Colonic mucosa (tissue), 4 donors: Measurements from ENCODE around the gene PLCL2. TPM values are rescaled to one million over a fixed set of nuclear protein-coding genes. Genes with fewer than 3 reads are reported as not detected.
"Not testable (repeated sequence)": the region's sequence is repeated elsewhere in the genome, so short reads cannot be mapped to it uniquely, and the experiment has no call there.

Experiments used
- DNase-seq: peaks from one replicate; pipeline ENCODE4 v3.0.0-alpha.2; 2020
- H3K27ac ChIP-seq: fragments of 200-600 bp; one replicate; pipeline ENCODE4 v1.8.0; 2021
- H3K27me3 ChIP-seq: fragments of 200-600 bp; one replicate; pipeline ENCODE4 v1.8.0; 2021
- H3K36me3 ChIP-seq: fragments of 200-600 bp; one replicate; pipeline ENCODE4 v1.8.0; 2021
- H3K4me1 ChIP-seq: fragments of 200-600 bp; one replicate; pipeline ENCODE4 v1.8.0; 2021; ENCODE audit warnings: mild to moderate bottlenecking
- H3K4me3 ChIP-seq: fragments of 200-600 bp; one replicate; pipeline ENCODE4 v1.8.0; 2021
- H3K9ac ChIP-seq, 2 donors: one replicate each; pipeline ENCODE4 v1.7.0; 2013; ENCODE audit warnings: control low read depth in 2 of 2, low read depth in 2 of 2, low read length in 2 of 2
- H3K9me3 ChIP-seq: fragments of 200-600 bp; one replicate; pipeline ENCODE4 v1.8.0; 2021
- intact Hi-C: fragments of 100-400 bp; cut with DNase I; formaldehyde crosslinking; loops from one replicate; pipeline ENCODE4 v1.14.1; 2022
- total RNA-seq, 2 donors: library from RNA; stranded (reverse); fragmentation: NEBNext Ultra II Directional in 1 of 2; extraction: Animal tissue kit (Norgen Biotek cat#: 25700) in 1 of 2; gene quantifications; one replicate each; pipeline ENCODE4 v1.2.1, GENCODE V29; 2021
- TF ChIP-seq, protein P1 (sequence below): fragments of 200-600 bp; IDR thresholded peaks from one replicate; pipeline ENCODE4 v1.8.0; 2022; ENCODE audit warnings: antibody characterized with exemption, mild to moderate bottlenecking
- donor health status: healthy.
- donor health status: DM: no; HTN: no; CAD: no.
- donor health status: DM: no; HTN: no; CAD: no.

Gene PLCL2
- total RNA-seq, 2 donors from 2014 or later, result 12.3 to 15.0 TPM

DNA sequence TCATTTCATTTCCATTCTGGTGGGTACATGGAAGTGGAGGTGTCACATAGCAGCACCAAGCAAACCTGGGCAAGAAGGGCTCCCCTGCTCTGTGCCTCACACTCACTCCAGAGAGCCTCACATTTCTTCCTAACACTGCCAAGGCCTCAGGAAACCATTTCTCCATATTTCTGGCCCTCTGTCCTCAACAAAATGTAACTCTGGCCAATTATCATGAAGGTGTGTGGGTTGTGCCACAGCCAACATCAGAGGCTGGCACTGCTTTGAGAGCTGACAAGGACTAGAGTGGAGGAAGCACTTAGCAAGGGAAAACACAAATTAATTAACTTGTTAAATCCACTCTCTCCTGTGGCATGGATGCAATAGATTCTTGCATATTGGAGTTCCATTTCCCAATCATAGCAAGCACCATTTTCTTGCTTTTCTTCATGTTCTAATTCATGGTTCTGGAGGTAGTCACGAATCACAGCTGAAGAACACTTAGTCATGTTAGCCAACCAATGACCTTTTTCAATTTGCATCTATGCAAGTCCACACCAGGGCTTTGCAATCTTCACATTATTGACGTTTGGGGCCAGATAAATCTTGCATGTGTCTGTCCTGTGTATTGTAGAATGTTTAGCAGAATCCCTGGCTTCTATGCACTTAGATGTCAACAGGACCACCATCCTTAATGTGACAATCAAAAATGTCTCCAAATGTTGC, 241.1 kb downstream of the PLCL2 start:
- no peak overlapping the region for H3K4me3 ChIP-seq
- no peaks in the 10 kb centered on the region for H3K9me3 ChIP-seq
- H3K4me1 ChIP-seq, result no peaks in the 10 kb centered on the region
- DNase-seq, result no peak
- H3K27ac ChIP-seq, result no peak overlapping the region
- H3K9ac ChIP-seq, result no peak overlapping the region
- H3K27me3 ChIP-seq, result no peaks in the 10 kb centered on the region
- H3K36me3 ChIP-seq, result no peaks in the 10 kb centered on the region
- intact Hi-C loops, result no loop called here
- TF ChIP-seq, protein P1, sequence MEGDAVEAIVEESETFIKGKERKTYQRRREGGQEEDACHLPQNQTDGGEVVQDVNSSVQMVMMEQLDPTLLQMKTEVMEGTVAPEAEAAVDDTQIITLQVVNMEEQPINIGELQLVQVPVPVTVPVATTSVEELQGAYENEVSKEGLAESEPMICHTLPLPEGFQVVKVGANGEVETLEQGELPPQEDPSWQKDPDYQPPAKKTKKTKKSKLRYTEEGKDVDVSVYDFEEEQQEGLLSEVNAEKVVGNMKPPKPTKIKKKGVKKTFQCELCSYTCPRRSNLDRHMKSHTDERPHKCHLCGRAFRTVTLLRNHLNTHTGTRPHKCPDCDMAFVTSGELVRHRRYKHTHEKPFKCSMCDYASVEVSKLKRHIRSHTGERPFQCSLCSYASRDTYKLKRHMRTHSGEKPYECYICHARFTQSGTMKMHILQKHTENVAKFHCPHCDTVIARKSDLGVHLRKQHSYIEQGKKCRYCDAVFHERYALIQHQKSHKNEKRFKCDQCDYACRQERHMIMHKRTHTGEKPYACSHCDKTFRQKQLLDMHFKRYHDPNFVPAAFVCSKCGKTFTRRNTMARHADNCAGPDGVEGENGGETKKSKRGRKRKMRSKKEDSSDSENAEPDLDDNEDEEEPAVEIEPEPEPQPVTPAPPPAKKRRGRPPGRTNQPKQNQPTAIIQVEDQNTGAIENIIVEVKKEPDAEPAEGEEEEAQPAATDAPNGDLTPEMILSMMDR, result no peak

DNA sequence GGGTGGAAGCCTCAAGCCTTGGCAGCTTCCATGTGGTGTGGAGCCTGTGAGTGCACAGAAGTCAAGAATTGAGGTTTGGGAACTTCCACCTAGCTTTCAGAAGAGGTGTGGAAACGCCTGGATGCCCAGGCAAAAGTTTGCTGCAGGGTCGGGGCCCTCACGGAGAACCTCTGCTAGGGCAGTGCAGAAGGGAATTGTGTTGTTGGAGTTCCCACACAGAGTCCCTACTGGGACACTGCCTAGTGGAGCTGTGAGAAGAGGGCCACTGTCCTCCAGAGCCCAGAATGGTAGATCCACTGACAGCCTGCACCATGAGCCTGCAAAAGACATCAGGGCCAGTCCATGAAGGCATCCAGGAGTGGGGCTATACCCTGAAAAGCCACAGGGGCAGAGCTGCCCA, 243.9 kb downstream of the PLCL2 start:
- DNase-seq, H3K27ac ChIP-seq, H3K36me3 ChIP-seq, H3K9me3 ChIP-seq, H3K9ac ChIP-seq, H3K27me3 ChIP-seq, H3K4me1 ChIP-seq, H3K4me3 ChIP-seq, intact Hi-C loops: not testable (repeated sequence)

DNA sequence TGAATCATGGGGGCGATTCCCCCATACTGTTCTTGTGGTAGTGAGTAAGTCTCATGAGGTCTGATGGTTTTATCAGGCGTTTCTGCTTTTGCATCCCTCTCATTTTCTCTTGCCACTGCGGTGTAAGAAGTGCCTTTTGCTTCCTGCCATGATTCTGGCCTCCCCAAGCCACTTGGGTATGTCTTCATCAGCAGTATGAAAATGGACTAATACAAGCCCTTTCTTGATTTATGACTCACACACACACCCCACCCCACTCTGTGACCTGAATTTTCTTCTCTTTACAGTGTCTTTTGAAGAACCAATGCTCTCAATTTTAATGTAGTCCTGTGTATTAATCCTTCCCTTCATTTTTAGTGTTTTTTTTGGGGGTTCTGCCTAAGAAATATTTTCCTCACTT, 244.8 kb downstream of the PLCL2 start:
- no peaks in the 10 kb centered on the region for H3K4me1 ChIP-seq
- no peak overlapping the region for H3K27ac ChIP-seq
- TF ChIP-seq, protein P1, result no peak
- intact Hi-C loops, result no loop called here
- H3K9me3 ChIP-seq, result no peaks in the 10 kb centered on the region
- H3K36me3 ChIP-seq, result no peaks in the 10 kb centered on the region
- no peak overlapping the region for H3K4me3 ChIP-seq
- no peak overlapping the region for H3K9ac ChIP-seq
- no peaks in the 10 kb centered on the region for H3K27me3 ChIP-seq
- DNase-seq, result no peak

DNA sequence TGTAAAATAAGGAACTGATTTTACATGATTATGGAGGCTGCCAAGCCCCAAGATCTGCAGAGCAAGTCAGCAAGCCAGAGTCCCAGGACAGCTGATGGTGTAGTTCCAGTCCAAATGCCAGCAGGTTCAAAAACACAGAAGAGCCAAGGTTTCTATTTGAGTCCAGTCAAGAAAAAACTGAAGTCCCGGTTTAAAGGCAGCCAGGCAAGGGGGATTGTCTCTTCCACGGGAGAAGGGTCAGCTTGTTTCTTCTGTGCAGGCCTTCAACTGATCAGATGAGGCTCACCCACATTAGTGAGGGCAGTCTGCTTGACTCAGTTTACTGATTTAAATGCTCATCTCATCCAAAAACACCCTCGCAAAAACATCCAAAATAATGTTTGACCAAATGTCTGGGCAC, 246.2 kb downstream of the PLCL2 start:
- Histone ChIP-seq H3K9me3 (no peaks in the 10 kb centered on the region), H3K4me3 (no peak overlapping the region), H3K27ac (no peak overlapping the region), H3K36me3 (no peaks in the 10 kb centered on the region), H3K27me3 (no peaks in the 10 kb centered on the region), H3K9ac (no peak overlapping the region), H3K4me1 (no peaks in the 10 kb centered on the region)
- intact Hi-C loops, result no loop called here
- TF ChIP-seq, protein P1, result no peak
- DNase-seq, result no peak

DNA sequence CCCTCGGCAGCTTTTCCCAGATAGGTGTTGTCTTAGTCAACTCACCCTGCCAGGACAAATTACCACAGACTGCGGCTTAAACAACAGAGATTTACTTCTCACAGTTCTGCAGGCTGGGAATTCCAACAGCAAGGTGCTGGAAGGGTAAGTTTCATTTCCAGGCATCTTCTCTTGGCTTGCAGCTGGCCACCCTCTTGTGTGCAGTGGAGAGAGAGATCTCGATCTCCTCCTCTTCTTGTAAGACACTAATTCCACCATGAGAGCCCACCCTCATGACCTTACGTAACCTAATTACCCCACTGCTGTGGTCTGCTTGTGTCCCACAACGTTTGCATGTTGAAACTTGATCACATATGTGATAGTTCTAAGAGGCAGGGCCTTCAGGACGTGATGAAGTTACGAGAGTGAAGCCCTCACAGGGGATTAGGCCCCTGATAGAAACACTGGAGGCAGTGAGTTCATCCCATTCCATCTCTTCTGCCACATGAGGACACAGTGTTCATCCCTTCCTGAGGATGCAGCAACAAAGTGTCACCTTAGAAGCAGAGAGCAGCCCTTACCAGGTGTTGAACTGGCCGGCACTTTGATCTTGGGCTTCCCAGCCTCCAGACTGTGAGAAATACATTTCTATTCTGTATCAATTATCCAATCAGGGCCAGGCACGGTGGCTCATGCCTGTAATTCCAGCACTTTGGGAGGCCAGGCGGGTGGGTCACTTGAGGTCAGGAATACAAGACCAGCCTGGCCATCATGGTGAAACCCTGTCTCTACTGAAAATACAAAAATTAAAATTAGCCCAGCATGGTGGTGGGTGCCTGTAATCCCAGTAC, 247.7 kb downstream of the PLCL2 start:
- Histone ChIP-seq H3K4me1 (no peaks in the 10 kb centered on the region), H3K4me3 (no peak overlapping the region), H3K9me3 (no peaks in the 10 kb centered on the region), H3K9ac (no peak overlapping the region), H3K27ac (no peak overlapping the region), H3K36me3 (no peaks in the 10 kb centered on the region), H3K27me3 (no peaks in the 10 kb centered on the region)
- TF ChIP-seq, protein P1, result no peak
- DNase-seq, result no peak
- intact Hi-C loops, result no loop called here
